Frontal cortex (tissue), 4 donors: ENCODE results near the gene FBXW5. TPM values are rescaled to one million over a fixed set of nuclear protein-coding genes. Genes with fewer than 3 reads are reported as not detected.

ENCODE experiments used
- DNase-seq, 2 donors: peaks; one replicate each; pipeline ENCODE4 v3.0.0; 2012; ENCODE audit warnings: low spot score in 2 of 2
- FAIRE-seq: peaks from 2 replicates; lab custom pipeline; 2012; peaks lifted over from hg19 to GRCh38; lab: Jason Lieb, UNC
- total RNA-seq: library from RNA; depleted of rRNA; stranded (reverse); fragments of >200 nt; gene quantifications from one replicate; pipeline ENCODE4 v1.2.3, GENCODE V29; 2014
- donor health status: control.
- donor health status: control.
- donor health status: control.

FBXW5 gene
- total RNA-seq, 1 donor from 2014 or later = 62.4 TPM

GRCh38 chr9:136940526-136941230 lies 3.9 kb downstream of the FBXW5 start:
- no peak for FAIRE-seq
- DNase-seq = no peak

GRCh38 chr9:136939996-136940525 lies 4.5 kb downstream of the FBXW5 start:
- no peak for FAIRE-seq
- DNase-seq = peak in 1 of 2 donors; percentile 70

- DNase-seq = no peak
- no peak for FAIRE-seq
Measured at GRCh38 chr9:136939431-136939995, 5.0 kb downstream of the FBXW5 start.

DNA sequence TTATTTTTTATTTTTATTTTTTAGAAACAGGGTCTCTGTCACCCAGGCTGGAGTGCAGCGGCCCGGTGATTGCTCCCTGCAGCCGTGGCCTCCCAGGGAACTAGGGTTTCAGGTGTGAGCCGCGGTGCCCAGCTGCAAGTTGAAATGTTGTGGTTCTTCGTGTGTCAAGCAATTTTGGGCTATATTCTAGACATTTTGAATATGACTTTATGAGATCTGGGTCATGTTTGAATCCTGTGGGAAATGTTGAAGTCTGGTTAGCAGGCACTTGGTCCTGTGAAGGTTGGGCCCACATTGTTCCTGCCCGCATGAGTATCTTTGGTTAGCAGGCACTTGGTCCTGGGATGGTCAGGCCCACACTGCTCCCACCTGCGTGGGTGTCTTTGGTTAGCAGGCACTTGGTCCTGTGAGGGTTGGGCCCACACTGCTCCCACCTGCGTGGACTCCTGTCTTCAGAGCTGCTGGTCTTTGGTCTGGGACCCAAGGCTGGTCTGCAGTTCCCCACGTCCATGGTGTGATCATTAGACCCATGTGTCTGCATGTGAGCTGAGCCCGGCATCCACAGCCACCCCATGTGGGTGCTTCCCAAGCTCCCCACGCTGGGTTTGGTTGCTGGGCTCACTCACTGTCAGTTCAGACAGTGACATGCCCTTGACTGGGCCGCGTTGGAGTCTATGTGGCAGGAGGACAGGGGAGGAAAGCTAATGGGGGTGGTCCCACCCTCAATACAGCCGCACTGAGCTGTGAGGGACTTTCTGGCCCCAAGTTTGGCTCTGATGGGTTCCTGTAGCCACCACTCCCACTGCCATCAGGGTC lies 7.1 kb downstream of the FBXW5 start:
- no peak for FAIRE-seq
- no peak for DNase-seq

- DNase-seq (no peak), FAIRE-seq (no peak)
Measured at GRCh38 chr9:136936645-136937170, 7.8 kb downstream of the FBXW5 start.

- DNase-seq = no peak
- FAIRE-seq = no peak
Measured at GRCh38 chr9:136935651-136936050, 8.9 kb downstream of the FBXW5 start.

- no peak for FAIRE-seq
- DNase-seq = no peak
Measured at GRCh38 chr9:136934277-136934676, 10.3 kb downstream of the FBXW5 start.

DNA sequence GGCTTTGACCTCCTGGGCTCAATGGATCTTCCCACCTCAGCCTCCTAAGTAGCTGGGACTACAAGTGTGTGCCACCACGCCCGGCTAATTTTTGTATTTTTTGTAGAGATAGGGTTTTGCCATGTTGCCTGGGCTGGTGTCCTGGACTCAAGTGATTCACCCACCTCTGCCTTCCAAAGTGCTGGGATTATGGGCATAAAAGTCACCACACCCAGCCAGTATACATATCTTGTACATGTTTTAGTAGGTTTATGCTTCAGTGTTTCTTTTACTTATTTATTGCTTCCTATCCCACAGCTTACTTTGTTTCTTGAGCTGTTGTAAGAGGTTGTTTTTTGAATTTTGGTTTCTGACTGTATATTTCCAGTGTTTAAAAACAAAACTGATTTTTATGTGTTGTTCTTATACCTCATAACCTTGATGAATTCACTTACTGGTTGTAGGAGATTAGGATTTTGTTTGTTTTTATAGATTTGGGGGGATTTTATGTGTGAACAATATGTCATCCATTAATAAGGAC lies 12.9 kb downstream of the FBXW5 start:
- no peak for DNase-seq
- no peak for FAIRE-seq

GRCh38 chr9:136930014-136930413 lies 14.5 kb downstream of the FBXW5 start:
- FAIRE-seq (no peak), DNase-seq (no peak)

DNA sequence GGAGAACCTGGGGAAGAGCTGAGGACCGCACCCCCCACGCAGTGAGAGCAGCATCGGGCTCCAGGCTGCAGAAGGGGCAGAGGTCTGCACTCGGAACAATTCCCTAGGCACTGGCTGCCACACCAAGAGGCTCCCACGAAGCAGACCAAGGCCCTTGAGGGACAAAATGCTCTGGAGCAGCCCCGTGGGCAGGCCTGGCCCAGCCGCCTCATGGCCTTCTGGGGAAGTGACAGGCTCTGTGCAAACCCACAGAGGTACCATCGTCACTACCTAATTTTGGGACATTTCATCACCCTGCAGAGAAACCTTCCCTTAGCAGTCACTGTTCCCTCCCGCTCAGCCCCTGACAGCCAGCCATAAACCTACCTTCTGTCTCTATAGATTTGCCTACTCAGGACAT lies 15.9 kb downstream of the FBXW5 start:
- FAIRE-seq (no peak), DNase-seq (no peak)

DNA sequence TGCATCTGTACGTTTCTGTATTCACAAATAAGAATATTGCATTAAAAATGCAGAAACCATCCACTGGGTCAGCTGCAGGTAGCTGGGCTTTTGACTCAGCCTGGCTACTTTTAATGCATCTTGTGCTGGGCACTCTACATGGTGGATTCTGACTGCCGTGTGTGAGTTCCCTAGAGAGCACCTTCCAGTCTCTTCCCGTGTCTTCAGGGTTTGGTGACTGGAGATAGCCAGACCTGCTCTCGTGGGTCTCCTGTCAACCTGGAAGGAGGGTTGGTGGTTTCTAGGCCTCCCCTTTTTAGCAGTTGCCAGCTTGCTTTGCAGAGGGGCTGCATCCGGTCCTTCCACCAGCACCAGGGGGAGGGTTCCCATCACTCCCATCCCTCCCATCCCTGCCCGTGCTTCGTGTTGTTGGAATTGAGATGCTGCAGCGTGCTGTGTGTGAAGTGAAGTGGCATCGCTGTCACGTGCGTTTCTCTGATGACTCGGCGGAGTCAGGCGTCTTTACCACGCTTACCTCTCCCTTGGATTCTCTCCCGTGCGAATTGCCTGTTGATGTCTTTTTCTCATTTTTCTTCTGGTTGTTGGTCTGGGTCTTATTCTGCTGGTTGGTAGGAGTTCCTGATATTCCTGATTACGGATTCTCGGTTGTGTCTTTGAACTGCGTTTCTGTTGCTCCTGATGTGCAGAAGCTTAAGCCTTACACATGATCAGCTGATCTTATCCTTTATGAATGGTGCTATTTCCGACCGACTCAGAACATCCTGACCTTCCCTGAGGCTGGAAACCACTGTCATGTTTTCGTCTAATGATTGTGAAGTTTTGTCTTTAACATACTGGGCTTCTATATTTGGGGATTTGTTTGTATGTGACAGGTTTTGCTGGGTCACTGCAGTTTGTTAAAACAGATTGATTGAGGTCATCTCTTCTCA lies 16.9 kb downstream of the FBXW5 start:
- FAIRE-seq (no peak), DNase-seq (no peak)

GRCh38 chr9:136926749-136927148 lies 17.8 kb downstream of the FBXW5 start:
- no peak for FAIRE-seq

GRCh38 chr9:136926154-136926704 lies 18.3 kb downstream of the FBXW5 start:
- no peak for FAIRE-seq
- DNase-seq = no peak

More at GRCh38 chr9:136926749-136927148, 17.8 kb downstream of the FBXW5 start:
- no peak for DNase-seq

- FAIRE-seq (no peak), DNase-seq (no peak)
Measured at GRCh38 chr9:136925414-136926153, 19.0 kb downstream of the FBXW5 start.

DNA sequence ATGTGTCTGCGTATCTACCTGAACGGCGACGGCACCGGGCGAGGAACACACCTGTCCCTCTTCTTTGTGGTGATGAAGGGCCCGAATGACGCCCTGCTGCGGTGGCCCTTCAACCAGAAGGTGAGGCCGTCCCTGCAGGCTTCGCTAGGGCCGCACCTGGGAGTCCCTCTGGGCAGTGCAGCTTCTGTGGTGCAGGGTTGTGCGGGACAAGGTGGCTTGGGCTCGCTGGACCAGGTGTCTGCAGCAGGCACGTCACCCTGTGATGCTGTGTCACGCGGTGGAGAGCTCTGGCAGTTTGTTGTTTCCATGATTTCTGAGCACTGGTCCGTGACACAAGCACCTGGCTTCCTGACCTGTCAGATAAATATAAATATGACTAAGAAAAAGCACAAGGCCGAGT lies 20.7 kb downstream of the FBXW5 start:
- no peak for FAIRE-seq

DNA sequence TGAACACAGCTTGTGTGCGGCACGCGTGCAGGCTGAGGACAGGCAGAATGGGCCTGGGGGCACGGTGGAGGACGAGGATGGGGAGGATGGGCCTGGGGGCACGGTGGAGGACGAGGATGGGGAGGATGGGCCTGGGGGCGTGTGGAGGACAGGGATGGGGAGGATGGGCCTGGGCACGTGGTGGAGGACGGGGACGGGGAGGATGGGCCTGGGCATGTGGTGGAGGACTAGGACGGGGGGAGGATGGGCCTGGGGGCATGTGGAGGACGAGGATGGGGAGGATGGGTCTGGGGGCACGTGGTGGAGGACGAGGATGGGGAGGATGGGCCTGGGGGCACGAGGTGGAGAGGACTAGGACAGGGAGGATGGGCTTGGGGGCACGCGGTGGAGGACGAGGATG lies 22.0 kb downstream of the FBXW5 start:
- DNase-seq (no peak), FAIRE-seq (no peak)

More for the DNA sequence above, 20.7 kb downstream of the FBXW5 start:
- DNase-seq = no peak

- FAIRE-seq (no peak), DNase-seq (no peak)
Measured at GRCh38 chr9:136921718-136922117, 22.8 kb downstream of the FBXW5 start.

- FAIRE-seq (no peak), DNase-seq (no peak)
Measured at GRCh38 chr9:136921307-136921706, 23.2 kb downstream of the FBXW5 start.
